PC-9 (cell line): ENCODE results near the gene UNC5B.

Source experiments
- EZH2 ChIP-seq: fragments of 200-600 bp; sonication (generic); IDR thresholded peaks from 2 replicates; pipeline ENCODE4 v1.8.0; 2017; ENCODE audit warnings: antibody characterized with exemption, low read depth
- TF ChIP-seq, protein P1 (sequence below): fragments of 200-600 bp; sonication (generic); conservative IDR thresholded peaks from 2 replicates; pipeline ENCODE4 v1.6.1; 2017; ENCODE audit warnings: mixed run types, antibody characterized with exemption, mild to moderate bottlenecking, moderate library complexity

DNA sequence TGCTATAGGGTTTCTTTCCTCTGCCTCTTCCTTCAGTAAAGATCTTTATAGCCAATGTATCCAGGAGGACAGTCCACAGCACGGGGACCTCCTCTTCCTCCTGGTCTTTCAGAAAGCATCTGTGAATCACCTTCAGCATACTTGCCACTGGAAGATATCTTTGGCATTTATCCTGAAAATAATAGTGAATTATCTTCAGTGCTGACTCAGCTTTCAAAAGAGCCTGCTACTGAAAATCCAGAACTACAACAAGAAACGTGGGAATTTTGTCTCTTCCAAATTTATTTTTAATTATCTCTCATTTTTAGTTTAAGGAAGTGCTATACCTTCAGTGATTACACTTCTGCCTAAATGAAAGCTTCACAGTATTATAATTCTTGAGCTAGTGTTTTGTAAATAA lies 7.6 kb upstream of the UNC5B start:
- TF ChIP-seq, protein P1, sequence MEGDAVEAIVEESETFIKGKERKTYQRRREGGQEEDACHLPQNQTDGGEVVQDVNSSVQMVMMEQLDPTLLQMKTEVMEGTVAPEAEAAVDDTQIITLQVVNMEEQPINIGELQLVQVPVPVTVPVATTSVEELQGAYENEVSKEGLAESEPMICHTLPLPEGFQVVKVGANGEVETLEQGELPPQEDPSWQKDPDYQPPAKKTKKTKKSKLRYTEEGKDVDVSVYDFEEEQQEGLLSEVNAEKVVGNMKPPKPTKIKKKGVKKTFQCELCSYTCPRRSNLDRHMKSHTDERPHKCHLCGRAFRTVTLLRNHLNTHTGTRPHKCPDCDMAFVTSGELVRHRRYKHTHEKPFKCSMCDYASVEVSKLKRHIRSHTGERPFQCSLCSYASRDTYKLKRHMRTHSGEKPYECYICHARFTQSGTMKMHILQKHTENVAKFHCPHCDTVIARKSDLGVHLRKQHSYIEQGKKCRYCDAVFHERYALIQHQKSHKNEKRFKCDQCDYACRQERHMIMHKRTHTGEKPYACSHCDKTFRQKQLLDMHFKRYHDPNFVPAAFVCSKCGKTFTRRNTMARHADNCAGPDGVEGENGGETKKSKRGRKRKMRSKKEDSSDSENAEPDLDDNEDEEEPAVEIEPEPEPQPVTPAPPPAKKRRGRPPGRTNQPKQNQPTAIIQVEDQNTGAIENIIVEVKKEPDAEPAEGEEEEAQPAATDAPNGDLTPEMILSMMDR = no peak
- no peak for TF ChIP-seq EZH2
